Activated T-helper 17 cell treated with anti-CD3 and anti-CD28 coated beads, Interleukin-2, amount 50 U/mL, for 72 hours (primary cell): ENCODE measurements around the gene UBTD2. TPM values are rescaled to one million over a fixed set of nuclear protein-coding genes. Genes with fewer than 3 reads are reported as not detected.

Experiments used
- ATAC-seq: fragments of 150-1000 bp; cut with Tn5 transposase; replicated peaks from 2 replicates; pipeline ENCODE4 v1.10.0; 2021; ENCODE audit warnings: mild to moderate bottlenecking, moderate library complexity
- H3K27ac Mint-ChIP-seq: one replicate; pipeline ENCODE4 v1.8.0; 2022; ENCODE audit warnings: mixed read lengths
- H3K27me3 Mint-ChIP-seq: one replicate; pipeline ENCODE4 v1.8.0; 2022; ENCODE audit warnings: mixed read lengths
- H3K36me3 Mint-ChIP-seq: one replicate; pipeline ENCODE4 v1.8.0; 2022; ENCODE audit warnings: low read depth, mild to moderate bottlenecking, mixed read lengths
- H3K4me1 Mint-ChIP-seq: one replicate; pipeline ENCODE4 v1.8.0; 2022; ENCODE audit warnings: mixed read lengths
- H3K4me3 Mint-ChIP-seq: one replicate; pipeline ENCODE4 v1.8.0; 2022; ENCODE audit warnings: mild to moderate bottlenecking, mixed read lengths
- H3K9me3 Mint-ChIP-seq: one replicate; pipeline ENCODE4 v1.8.0; 2022; ENCODE audit warnings: mixed read lengths
- total RNA-seq, 2 donors: library from RNA; stranded (reverse); gene quantifications; one replicate each; pipeline ENCODE4 v1.2.3, GENCODE V29; 2022

The UBTD2 gene
- total RNA-seq, 2 donors from 2014 or later = 7.7 to 8.3 TPM

DNA sequence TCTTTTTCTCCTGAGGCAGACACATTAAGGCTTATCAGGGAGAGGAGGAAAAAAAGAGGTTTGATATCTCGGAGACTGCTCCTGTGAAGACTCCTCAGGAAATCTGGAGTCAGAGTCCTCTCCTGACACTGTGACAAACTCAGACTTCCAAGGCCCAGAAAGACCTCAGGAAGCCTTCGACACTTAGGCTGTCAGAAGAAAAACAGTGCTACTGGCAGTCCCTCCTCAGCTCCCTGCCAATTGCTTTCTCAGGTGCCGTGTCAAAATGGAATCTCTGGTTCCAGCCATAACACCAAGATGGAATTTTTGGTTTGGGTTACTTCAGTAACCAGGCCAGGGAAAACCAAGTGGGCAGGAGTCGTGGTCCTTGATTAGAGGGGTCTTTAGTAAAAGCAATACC lies 99.7 kb downstream of the UBTD2 start:
- H3K27me3 Mint-ChIP-seq = no peaks in the 10 kb centered on the region
- peak overlapping the region; percentile 97 for H3K27ac Mint-ChIP-seq
- H3K36me3 Mint-ChIP-seq = peaks cover 77% of the 10 kb centered on the region
- no peaks in the 10 kb centered on the region for H3K9me3 Mint-ChIP-seq
- peaks cover 38% of the 10 kb centered on the region for H3K4me1 Mint-ChIP-seq
- ATAC-seq = no peak
- H3K4me3 Mint-ChIP-seq = peak overlapping the region; percentile 97

DNA sequence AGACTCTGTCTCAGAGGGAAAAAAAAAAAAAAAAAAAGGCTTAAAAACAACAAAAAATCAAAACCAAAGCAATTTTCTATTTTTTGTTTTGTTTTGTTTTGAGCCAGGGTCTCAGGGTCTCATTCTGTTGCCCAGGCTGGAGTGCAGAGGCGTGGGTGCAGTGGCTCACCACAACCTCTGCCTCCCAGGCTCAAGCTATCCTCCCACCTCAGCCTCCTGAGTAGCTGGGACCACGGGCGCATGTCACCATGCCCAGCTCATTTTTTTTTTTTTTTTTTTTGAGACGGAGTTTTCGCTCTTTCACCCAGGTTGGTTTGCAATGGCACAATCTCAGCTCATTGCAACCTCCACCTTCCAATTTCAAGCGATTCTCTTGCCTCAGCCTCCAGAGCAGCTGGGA lies 101.3 kb downstream of the UBTD2 start:
- H3K27me3 Mint-ChIP-seq = no peaks in the 10 kb centered on the region
- H3K4me3 Mint-ChIP-seq = peak overlapping the region; percentile 97
- peaks cover 89% of the 10 kb centered on the region for H3K36me3 Mint-ChIP-seq
- H3K27ac Mint-ChIP-seq = peak overlapping the region; percentile 97
- no peaks in the 10 kb centered on the region for H3K9me3 Mint-ChIP-seq
- ATAC-seq = no peak
- peaks cover 52% of the 10 kb centered on the region for H3K4me1 Mint-ChIP-seq

- Mint-ChIP-seq H3K4me3 (peak overlapping the region; percentile 97), H3K27me3 (no peaks in the 10 kb centered on the region), H3K9me3 (no peaks in the 10 kb centered on the region), H3K36me3 (peaks cover 89% of the 10 kb centered on the region), H3K27ac (peak overlapping the region; percentile 98), H3K4me1 (peaks cover 59% of the 10 kb centered on the region)
- no peak for ATAC-seq
Measured at GRCh38 chr5:172180936-172181335, 102.6 kb downstream of the UBTD2 start.

GRCh38 chr5:172178991-172179989 lies 104.3 kb downstream of the UBTD2 start:
- ATAC-seq = peak; percentile 57
- Mint-ChIP-seq H3K9me3 (no peaks in the 10 kb centered on the region), H3K4me1 (peaks cover 55% of the 10 kb centered on the region), H3K27me3 (no peaks in the 10 kb centered on the region), H3K36me3 (peaks cover 89% of the 10 kb centered on the region), H3K4me3 (peak overlapping the region; percentile 97), H3K27ac (peak overlapping the region; percentile 98)

DNA sequence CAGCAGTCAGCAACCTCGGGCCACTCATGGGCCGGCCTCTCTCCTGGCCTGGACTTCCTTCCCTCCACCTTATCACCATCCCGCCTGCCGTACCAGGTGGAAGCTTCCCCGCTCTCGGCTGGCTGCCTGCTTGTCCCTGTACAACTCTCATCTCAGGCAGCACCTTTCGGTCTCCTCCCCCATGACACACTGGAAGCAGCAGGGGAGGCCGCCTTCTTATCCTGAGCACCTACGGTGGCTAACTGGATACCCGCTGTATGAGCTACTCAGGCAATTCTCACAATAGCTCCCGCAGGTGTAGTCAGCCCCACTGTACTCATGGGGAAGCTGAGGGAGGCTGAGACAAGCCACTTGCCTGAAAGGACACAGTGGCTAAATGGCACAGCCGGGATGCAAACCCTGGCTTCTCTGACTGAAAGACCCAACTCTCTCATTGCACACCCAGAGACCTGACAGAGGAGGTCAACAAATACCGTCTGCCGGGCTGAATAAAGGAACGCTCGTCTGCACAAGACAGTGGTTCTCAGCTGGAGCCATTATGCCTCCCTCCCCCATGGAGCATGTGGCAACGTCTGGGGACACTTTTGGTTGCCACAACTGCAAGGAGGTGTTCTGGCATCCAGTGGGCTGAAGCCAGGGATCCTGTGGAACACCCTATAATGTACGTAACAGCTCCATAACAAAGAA lies 105.1 kb downstream of the UBTD2 start:
- H3K9me3 Mint-ChIP-seq = no peaks in the 10 kb centered on the region
- peaks cover 57% of the 10 kb centered on the region for H3K4me1 Mint-ChIP-seq
- H3K4me3 Mint-ChIP-seq = peak overlapping the region; percentile 97
- H3K36me3 Mint-ChIP-seq = peaks cover 89% of the 10 kb centered on the region
- ATAC-seq = peak; percentile 20
- peak overlapping the region; percentile 98 for H3K27ac Mint-ChIP-seq
- H3K27me3 Mint-ChIP-seq = no peaks in the 10 kb centered on the region

- Mint-ChIP-seq H3K4me3 (peak overlapping the region; percentile 97), H3K9me3 (no peaks in the 10 kb centered on the region), H3K36me3 (peaks cover 87% of the 10 kb centered on the region), H3K27ac (peak overlapping the region; percentile 98), H3K4me1 (peaks cover 59% of the 10 kb centered on the region), H3K27me3 (no peaks in the 10 kb centered on the region)
- no peak for ATAC-seq
Measured at GRCh38 chr5:172177176-172177575, 106.4 kb downstream of the UBTD2 start.

- peak overlapping the region; percentile 98 for H3K27ac Mint-ChIP-seq
- peaks cover 88% of the 10 kb centered on the region for H3K36me3 Mint-ChIP-seq
Measured at GRCh38 chr5:172175263-172175719, 108.3 kb downstream of the UBTD2 start.

DNA sequence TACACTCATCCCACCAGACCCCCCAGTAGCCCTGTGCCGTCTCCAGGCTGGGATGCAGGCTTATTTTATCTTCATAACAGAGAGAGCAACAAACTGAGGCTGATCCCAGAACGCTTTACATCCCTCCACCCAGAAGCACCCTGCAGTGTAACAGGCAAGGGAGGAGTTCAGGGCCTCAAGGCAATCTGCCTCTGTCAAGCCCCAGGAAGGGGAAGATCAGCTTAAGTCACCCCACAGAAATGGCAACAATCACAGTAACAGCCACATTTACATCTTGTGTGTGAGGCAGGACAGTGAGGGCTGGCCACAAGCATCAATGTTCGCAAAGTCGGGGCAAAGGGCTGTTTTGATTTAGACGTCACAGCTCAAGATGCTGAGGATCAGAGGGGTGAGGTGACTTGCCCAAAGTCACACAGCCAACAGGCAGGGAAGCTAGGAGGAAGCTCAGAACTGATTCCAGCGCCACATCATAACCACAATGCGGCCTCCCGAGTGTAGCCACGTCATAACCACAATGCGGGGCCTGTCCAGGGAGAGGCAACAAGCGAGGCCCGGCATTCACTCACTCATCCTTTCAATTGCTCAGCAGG lies 109.9 kb downstream of the UBTD2 start:
- H3K9me3 Mint-ChIP-seq = peaks cover 4% of the 10 kb centered on the region
- H3K36me3 Mint-ChIP-seq = peaks cover 94% of the 10 kb centered on the region
- peak overlapping the region; percentile 97 for H3K4me3 Mint-ChIP-seq
- H3K27me3 Mint-ChIP-seq = no peaks in the 10 kb centered on the region
- peak; percentile 62 for ATAC-seq
- peak overlapping the region; percentile 98 for H3K27ac Mint-ChIP-seq
- H3K4me1 Mint-ChIP-seq = peaks cover 64% of the 10 kb centered on the region

More at GRCh38 chr5:172175263-172175719, 108.3 kb downstream of the UBTD2 start:
- H3K9me3 Mint-ChIP-seq = peaks cover 1% of the 10 kb centered on the region
- peak; percentile 61 for ATAC-seq
- no peaks in the 10 kb centered on the region for H3K27me3 Mint-ChIP-seq
- H3K4me3 Mint-ChIP-seq = peak overlapping the region; percentile 97
- H3K4me1 Mint-ChIP-seq = peaks cover 59% of the 10 kb centered on the region

GRCh38 chr5:172172912-172173563 lies 110.5 kb downstream of the UBTD2 start:
- Mint-ChIP-seq H3K4me1 (peaks cover 61% of the 10 kb centered on the region), H3K36me3 (peaks cover 90% of the 10 kb centered on the region), H3K27ac (peak overlapping the region; percentile 98), H3K27me3 (no peaks in the 10 kb centered on the region), H3K4me3 (peak overlapping the region; percentile 97), H3K9me3 (peaks cover 4% of the 10 kb centered on the region)
- no peak for ATAC-seq

- peak overlapping the region; percentile 98 for H3K27ac Mint-ChIP-seq
- H3K4me1 Mint-ChIP-seq = peaks cover 59% of the 10 kb centered on the region
- peak overlapping the region; percentile 97 for H3K4me3 Mint-ChIP-seq
Measured at GRCh38 chr5:172171118-172171517, 112.4 kb downstream of the UBTD2 start.

GRCh38 chr5:172170251-172170701 lies 113.3 kb downstream of the UBTD2 start:
- H3K4me1 Mint-ChIP-seq = peaks cover 56% of the 10 kb centered on the region
- H3K27me3 Mint-ChIP-seq = no peaks in the 10 kb centered on the region
- peaks cover 4% of the 10 kb centered on the region for H3K9me3 Mint-ChIP-seq
- ATAC-seq = peak; percentile 47
- H3K4me3 Mint-ChIP-seq = peak overlapping the region; percentile 97
- peak overlapping the region; percentile 98 for H3K27ac Mint-ChIP-seq
- H3K36me3 Mint-ChIP-seq = peaks cover 85% of the 10 kb centered on the region

More at GRCh38 chr5:172171118-172171517, 112.4 kb downstream of the UBTD2 start:
- Mint-ChIP-seq H3K36me3 (peaks cover 90% of the 10 kb centered on the region), H3K27me3 (no peaks in the 10 kb centered on the region), H3K9me3 (peaks cover 4% of the 10 kb centered on the region)
- ATAC-seq = no peak

GRCh38 chr5:172169216-172169615 lies 114.3 kb downstream of the UBTD2 start:
- ATAC-seq = no peak

DNA sequence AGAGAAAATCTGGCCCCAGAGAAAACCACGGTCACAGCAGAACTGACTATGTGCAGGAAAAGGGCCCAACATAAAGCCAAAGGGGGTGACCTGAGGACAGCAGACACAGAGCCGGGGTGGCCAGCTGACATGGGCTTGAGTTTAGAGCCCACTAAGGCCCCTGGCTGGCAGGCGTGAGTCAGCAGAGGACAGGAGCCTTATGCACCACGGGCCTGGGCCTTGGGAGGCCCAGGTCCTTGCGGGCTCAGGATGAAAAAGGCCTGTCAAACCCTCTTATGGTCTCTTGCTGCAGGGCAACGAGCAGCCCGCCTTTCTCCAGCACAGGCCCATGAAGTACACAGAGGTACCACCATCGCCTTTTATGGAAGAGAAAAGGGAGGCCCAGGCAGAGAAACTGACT lies 115.3 kb downstream of the UBTD2 start:
- ATAC-seq = no peak
- H3K27me3 Mint-ChIP-seq = no peaks in the 10 kb centered on the region
- H3K9me3 Mint-ChIP-seq = peaks cover 4% of the 10 kb centered on the region
- H3K36me3 Mint-ChIP-seq = peaks cover 65% of the 10 kb centered on the region
- peaks cover 47% of the 10 kb centered on the region for H3K4me1 Mint-ChIP-seq
- peak overlapping the region; percentile 4 for H3K4me3 Mint-ChIP-seq
- peak overlapping the region; percentile 98 for H3K27ac Mint-ChIP-seq

More at GRCh38 chr5:172169216-172169615, 114.3 kb downstream of the UBTD2 start:
- Mint-ChIP-seq H3K4me1 (peaks cover 48% of the 10 kb centered on the region), H3K27me3 (no peaks in the 10 kb centered on the region), H3K9me3 (peaks cover 4% of the 10 kb centered on the region), H3K27ac (peak overlapping the region; percentile 98), H3K4me3 (peak overlapping the region; percentile 97), H3K36me3 (peaks cover 74% of the 10 kb centered on the region)
